Thyroid gland (tissue), 4 donors: Measurements from ENCODE around the gene DIS3L2. TPM values are rescaled to one million over a fixed set of nuclear protein-coding genes. Genes with fewer than 3 reads are reported as not detected.

ENCODE experiments used
- DNase-seq, 2 donors: peaks; one replicate each; pipeline ENCODE4 v3.0.0-alpha.2; 2019
- H3K27ac ChIP-seq, 3 donors: fragments of 200-600 bp; sonication (generic); 1 replicate in 2 of 3; 2 replicates in 1 of 3; pipeline ENCODE4 v1.5.1; 2016 to 2019; ENCODE audit warnings: mild to moderate bottlenecking in 1 of 3, moderate library complexity in 1 of 3
- H3K27me3 ChIP-seq: fragments of 200-600 bp; sonication (generic); one replicate; pipeline ENCODE4 v1.5.1; 2019
- H3K36me3 ChIP-seq, 2 donors: fragments of 200-600 bp; sonication (generic); one replicate each; pipeline ENCODE4 v1.5.1; 2016 to 2019
- H3K4me1 ChIP-seq, 2 donors: fragments of 200-600 bp; sonication (generic); one replicate each; pipeline ENCODE4 v1.5.1; 2017 to 2019
- H3K4me3 ChIP-seq, 3 donors: fragments of 200-600 bp; sonication (generic); replicated peaks in 1 of 3; 1 replicate in 2 of 3; 2 replicates in 1 of 3; pipeline ENCODE4 v1.5.1; 2016; ENCODE audit warnings: mild to moderate bottlenecking in 1 of 3
- H3K9me3 ChIP-seq: fragments of 200-600 bp; sonication (generic); one replicate; pipeline ENCODE4 v1.5.1; 2017
- POLR2A ChIP-seq, 2 donors: fragments of 450-650 bp; IDR thresholded peaks; one replicate each; pipeline ENCODE4 v1.6.1; 2017; ENCODE audit warnings: antibody characterized with exemption in 2 of 2, mild to moderate bottlenecking in 2 of 2, moderate library complexity in 1 of 2
- WGBS, 2 donors: methylation state at CpG; one replicate each; pipeline ENCODE4 v1.1.5; 2017; 5-methylcytosine and 5-hydroxymethylcytosine counted together
- intact Hi-C: fragments of 100-400 bp; cut with DNase I; formaldehyde crosslinking; loops from one replicate; pipeline ENCODE4 v1.15.1; 2023
- total RNA-seq, 4 donors: library from RNA; depleted of rRNA; stranded (reverse); fragments of >200 nt; gene quantifications; one replicate each; pipeline ENCODE4 v1.2.3, GENCODE V29; 2016
- TF ChIP-seq, protein P1 (sequence below), 6 experiments: fragments of 200-600 bp in 3 of 6; fragments of 450-650 bp in 3 of 6; sonication (generic) in 3 of 6; IDR thresholded peaks; one replicate each; pipeline ENCODE4 v1.5.1; 2016 to 2019; ENCODE audit warnings: antibody characterized with exemption in 6 of 6, mild to moderate bottlenecking in 2 of 6, inconsistent platforms in 1 of 6, moderate library complexity in 1 of 6

DIS3L2 gene
- total RNA-seq, 4 donors from 2014 or later = 42.2 to 68.7 (median 50.3) TPM

GRCh38 chr2:232232915-232233314 is 271.4 kb downstream of the DIS3L2 start:
- Histone ChIP-seq H3K27ac (no peak overlapping the region), H3K27me3 (no peaks in the 10 kb centered on the region), H3K36me3 (no peaks in the 10 kb centered on the region), H3K4me3 (no peak overlapping the region), H3K9me3 (no peaks in the 10 kb centered on the region), H3K4me1 (peaks cover 14 to 20% of the 10 kb centered on the region in 2 donors)
- intact Hi-C loops = no loop called here
- WGBS, 2 donors = 96 to 100% methylated on average over 2 of the region's 2 CpGs
- TF ChIP-seq POLR2A (IDR thresholded peaks at IDR 0.05) = no peak
- TF ChIP-seq, protein P1, sequence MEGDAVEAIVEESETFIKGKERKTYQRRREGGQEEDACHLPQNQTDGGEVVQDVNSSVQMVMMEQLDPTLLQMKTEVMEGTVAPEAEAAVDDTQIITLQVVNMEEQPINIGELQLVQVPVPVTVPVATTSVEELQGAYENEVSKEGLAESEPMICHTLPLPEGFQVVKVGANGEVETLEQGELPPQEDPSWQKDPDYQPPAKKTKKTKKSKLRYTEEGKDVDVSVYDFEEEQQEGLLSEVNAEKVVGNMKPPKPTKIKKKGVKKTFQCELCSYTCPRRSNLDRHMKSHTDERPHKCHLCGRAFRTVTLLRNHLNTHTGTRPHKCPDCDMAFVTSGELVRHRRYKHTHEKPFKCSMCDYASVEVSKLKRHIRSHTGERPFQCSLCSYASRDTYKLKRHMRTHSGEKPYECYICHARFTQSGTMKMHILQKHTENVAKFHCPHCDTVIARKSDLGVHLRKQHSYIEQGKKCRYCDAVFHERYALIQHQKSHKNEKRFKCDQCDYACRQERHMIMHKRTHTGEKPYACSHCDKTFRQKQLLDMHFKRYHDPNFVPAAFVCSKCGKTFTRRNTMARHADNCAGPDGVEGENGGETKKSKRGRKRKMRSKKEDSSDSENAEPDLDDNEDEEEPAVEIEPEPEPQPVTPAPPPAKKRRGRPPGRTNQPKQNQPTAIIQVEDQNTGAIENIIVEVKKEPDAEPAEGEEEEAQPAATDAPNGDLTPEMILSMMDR (IDR thresholded peaks at IDR 0.05) = no peak
- DNase-seq = no peak

DNA sequence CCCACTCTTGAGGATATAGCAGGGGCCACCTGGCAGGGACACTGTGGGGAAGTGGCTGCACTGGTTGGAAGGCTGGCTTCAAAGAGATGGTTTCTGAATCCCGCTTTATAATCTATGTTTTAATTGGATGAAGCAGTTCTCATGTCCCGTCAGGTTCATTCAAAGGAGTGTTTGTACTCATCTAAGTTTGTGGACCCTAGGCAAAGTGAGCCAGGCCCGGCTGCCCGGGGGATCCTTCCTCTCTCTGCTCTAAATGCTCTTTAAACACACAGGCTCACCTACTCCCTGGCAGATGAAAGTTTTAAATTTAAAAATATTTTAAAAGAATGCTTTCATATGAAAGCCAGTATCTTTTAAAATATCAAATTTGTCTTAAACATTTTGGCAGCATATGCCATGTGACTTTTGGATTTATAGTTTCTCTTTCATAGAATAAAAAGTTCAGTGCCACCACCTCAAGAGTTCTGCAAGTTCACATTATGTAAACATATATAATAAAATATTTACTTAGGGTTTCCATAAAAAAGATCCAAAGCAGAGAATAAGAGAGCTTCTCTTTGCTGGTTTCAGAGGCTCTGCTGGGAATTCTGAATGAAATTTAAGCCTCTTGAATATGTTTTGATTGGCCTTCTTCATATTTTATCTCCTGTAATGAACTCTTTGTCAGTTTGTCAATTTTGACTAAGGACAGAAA is 273.6 kb downstream of the DIS3L2 start:
- 85 to 89% methylated on average over 4 of the region's 4 CpGs for WGBS, 2 donors
- H3K4me1 ChIP-seq = peaks cover 0 to 1% of the 10 kb centered on the region in 2 donors
- TF ChIP-seq, protein P1 (IDR thresholded peaks at IDR 0.05) = no peak
- TF ChIP-seq POLR2A (IDR thresholded peaks at IDR 0.05) = no peak
- peaks cover 0 to 7% of the 10 kb centered on the region in 2 donors for H3K36me3 ChIP-seq
- H3K27ac ChIP-seq = no peak overlapping the region
- H3K27me3 ChIP-seq = no peaks in the 10 kb centered on the region
- no peak for DNase-seq
- H3K9me3 ChIP-seq = no peaks in the 10 kb centered on the region
- H3K4me3 ChIP-seq = no peak overlapping the region
- intact Hi-C loops = no loop called here

DNA sequence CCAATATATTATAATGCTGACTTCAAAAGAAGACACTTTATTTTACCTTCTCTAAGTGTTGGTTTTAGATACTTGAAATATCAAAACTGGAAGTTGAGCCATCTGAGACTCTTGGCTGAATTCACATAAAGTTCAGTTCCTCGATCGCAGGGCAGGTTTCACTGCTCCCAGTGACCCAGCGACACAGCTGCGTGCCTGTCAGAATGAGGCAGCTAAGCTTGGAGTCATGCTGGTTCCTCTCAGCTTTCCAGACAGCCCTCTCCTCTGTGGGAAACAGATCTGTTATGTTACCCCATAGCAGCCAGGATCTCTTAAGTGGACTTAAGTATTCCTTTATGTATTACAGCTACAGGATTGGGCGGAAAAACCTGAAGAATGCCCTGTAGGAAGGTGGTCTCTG is 274.2 kb downstream of the DIS3L2 start:
- WGBS, 2 donors = 81 to 90% methylated on average over 5 of the region's 5 CpGs
- Histone ChIP-seq H3K36me3 (peaks cover 0 to 7% of the 10 kb centered on the region in 2 donors), H3K4me1 (no peaks in the 10 kb centered on the region), H3K9me3 (no peaks in the 10 kb centered on the region), H3K4me3 (no peak overlapping the region), H3K27me3 (no peaks in the 10 kb centered on the region), H3K27ac (no peak overlapping the region)
- no peak for TF ChIP-seq POLR2A (IDR thresholded peaks at IDR 0.05)
- TF ChIP-seq, protein P1 (IDR thresholded peaks at IDR 0.05) = no peak
- DNase-seq = no peak
- intact Hi-C loops = no loop called here

DNA sequence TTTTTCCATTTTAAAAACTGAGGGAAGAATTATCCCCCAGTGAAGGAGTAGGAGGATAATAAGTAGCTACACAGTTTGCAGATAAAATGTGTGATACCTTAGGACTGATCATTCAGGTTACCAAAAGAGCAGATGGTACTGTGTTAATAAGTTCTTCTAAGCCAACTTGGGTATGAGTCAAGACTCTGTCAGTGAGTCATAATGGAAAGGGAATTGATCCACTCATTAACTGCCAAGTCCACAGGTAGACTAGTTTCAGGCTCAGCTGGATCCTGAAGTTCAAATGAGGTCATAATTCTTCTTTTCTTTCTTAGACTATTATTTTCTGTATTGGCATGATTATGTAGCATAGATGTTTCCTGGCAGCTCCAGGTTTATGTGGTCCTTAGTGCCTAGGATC is 274.7 kb downstream of the DIS3L2 start:
- intact Hi-C loops = no loop called here
- DNase-seq = no peak
- H3K27ac ChIP-seq = no peak overlapping the region

DNA sequence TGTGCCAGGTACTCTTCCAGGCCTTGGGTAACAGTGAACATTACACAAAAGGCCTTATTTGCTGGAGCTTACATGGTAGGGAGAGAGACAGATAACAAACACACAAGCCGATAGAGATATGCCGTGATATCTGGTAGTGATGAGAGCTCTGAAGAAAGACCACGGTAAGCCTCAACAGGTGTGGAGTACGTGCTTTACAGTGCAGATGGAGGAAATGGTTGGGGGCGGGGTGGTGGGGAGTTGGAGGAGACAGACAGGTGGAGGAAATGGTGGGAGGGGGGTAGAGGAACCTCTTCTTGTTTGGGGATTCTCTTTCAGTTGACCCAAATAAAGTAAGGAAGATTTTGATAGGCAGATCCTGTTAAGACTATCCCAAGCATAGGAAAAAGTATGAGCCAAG is 276.0 kb downstream of the DIS3L2 start:
- intact Hi-C loops = no loop called here
- no peak for DNase-seq
- 93 to 94% methylated on average over 5 of the region's 5 CpGs for WGBS, 2 donors

More for the DNA sequence above, 274.7 kb downstream of the DIS3L2 start:
- no peaks in the 10 kb centered on the region for H3K27me3 ChIP-seq
- peaks cover 0 to 7% of the 10 kb centered on the region in 2 donors for H3K36me3 ChIP-seq
- H3K4me3 ChIP-seq = no peak overlapping the region
- H3K4me1 ChIP-seq = no peaks in the 10 kb centered on the region
- H3K9me3 ChIP-seq = no peaks in the 10 kb centered on the region
- TF ChIP-seq, protein P1 (IDR thresholded peaks at IDR 0.05) = no peak
- no peak for TF ChIP-seq POLR2A (IDR thresholded peaks at IDR 0.05)

More for the DNA sequence above, 276.0 kb downstream of the DIS3L2 start:
- H3K4me3 ChIP-seq = no peak overlapping the region
- peaks cover 0 to 7% of the 10 kb centered on the region in 2 donors for H3K36me3 ChIP-seq
- H3K27ac ChIP-seq = no peak overlapping the region
- H3K27me3 ChIP-seq = no peaks in the 10 kb centered on the region
- no peak for TF ChIP-seq POLR2A (IDR thresholded peaks at IDR 0.05)
- TF ChIP-seq, protein P1 (IDR thresholded peaks at IDR 0.05) = no peak
- H3K9me3 ChIP-seq = no peaks in the 10 kb centered on the region
- H3K4me1 ChIP-seq = no peaks in the 10 kb centered on the region
